Measurements from ENCODE around the gene IVD.

IVD gene

DNA sequence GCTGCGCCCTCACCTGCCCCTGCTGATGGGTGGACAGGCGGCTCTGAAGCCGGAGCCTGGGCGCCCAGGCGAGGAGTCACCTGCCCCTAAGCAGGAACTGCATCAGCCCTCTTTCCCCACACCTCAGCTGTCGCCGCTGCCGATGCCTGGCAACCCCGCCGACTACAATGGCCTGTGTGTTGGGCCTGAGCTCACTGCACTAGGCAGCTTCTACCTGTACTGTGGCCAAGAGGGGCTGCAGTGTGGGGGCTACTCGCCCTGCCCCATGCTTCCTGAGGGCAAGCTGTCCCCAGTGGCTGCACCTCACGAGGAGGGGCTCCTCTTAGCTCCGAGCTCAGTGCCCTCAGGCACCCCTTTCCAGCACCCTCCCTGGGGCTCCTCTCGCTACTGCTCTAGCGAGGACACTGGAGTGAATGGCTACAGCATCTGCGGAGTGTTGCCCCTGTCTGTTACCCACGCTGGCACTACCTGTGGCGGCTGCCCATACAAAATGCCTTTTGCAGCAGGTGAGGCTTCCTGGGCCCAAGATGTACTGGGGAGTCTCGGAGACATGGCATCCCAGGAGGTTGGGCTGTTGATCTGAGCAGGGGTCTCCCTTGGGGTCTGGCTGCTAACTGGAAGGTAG lies 53.9 kb downstream of the IVD start:
- no peak for DNase-seq (ENCODE audit: low spot score)

DNA sequence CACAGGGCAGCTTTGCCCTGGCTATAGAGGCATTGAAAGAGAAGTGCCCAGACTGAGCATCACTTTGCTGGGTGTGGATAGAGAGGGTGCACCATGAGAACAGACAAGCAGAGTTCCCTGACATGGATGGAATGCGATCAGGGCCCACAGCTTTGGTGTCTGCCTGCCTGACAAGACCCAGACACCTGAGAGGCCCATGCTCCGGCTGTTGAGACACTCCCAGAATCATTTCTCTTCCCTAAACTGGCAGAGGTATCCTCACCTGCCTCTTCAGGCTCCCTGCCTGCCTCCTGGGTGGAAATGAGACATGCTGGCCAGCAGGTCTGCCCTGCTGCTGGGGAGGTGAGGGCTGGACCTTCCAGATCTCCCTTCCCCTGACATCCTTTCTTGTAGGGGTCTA lies 54.8 kb downstream of the IVD start:
- no peak for DNase-seq (ENCODE audit: low spot score)

DNA sequence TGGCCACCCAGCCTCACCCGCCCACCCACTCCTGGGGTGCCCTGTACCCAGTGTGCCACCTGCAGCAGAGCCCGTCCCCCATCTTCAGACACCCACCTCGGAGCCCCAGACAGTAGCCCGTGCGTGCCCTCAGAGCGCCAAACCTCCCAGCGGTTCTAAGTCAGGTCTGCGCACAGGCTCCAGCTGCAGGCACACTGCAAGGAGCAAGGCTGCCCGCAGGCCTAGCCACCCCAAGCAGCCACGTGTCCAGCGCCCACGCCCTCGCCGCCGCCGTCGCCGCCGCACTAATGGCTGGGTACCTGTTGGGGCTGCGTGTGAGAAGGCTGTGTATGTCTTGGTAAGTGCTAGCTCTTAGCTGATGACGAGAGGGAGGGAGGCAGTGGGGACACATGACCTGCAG lies 56.4 kb downstream of the IVD start:
- no peak for DNase-seq (ENCODE audit: low spot score)

- no peak for DNase-seq (ENCODE audit: low spot score)
These were observed 57.7 kb downstream of the IVD start for GRCh38 chr15:40463279-40463678.

DNA sequence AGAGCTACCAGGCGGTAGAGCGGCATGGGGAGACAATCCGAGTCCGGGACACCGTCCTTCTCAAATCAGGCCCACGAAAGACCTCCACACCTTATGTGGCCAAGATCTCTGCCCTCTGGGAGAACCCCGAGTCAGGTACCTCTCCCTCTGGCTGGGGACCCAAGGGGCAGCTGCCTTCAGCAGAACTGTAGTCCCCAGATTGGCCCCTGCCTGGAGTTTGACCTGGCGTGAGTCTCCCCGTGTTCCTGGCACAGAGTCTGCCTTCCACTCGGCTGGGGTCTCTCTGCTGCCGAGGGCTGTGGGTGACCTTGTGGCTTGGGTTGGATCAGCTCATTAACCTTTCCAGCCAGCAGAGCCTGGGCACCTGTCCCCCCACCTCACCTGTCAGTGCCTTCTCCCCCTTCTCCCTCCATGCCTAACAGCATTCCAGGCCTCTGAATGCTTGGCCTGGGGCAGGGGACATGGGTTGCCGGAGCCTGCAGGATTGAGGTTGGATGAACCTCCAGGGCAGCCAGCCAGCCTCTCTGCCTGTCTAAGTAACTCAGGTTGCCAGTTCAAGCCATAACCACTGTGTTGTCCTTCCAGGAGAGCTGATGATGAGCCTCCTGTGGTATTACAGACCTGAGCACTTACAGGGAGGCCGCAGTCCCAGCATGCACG lies 58.4 kb downstream of the IVD start:
- no peak for DNase-seq (ENCODE audit: low spot score)

GRCh38 chr15:40464595-40465185 lies 59.1 kb downstream of the IVD start:
- DNase-seq (ENCODE audit: low spot score): no peak

DNA sequence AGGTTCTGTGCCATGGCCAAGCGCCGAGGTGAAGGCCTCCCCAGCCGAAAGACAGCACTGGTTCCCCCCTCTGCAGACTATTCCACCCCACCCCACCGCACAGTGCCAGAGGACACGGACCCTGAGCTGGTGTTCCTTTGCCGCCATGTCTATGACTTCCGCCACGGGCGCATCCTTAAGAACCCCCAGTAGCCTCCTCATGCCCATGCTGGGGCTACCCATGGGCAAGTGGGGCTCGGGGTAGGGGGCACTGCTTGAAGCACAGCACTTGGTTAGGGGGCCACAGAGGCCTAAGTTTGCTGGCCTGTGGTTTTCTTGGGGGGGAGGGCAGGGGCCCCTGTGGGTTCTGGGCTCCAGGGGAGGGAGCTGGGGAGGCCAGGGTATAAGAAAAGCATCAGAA lies 60.3 kb downstream of the IVD start:
- DNase-seq (ENCODE audit: low spot score): no peak

DNA sequence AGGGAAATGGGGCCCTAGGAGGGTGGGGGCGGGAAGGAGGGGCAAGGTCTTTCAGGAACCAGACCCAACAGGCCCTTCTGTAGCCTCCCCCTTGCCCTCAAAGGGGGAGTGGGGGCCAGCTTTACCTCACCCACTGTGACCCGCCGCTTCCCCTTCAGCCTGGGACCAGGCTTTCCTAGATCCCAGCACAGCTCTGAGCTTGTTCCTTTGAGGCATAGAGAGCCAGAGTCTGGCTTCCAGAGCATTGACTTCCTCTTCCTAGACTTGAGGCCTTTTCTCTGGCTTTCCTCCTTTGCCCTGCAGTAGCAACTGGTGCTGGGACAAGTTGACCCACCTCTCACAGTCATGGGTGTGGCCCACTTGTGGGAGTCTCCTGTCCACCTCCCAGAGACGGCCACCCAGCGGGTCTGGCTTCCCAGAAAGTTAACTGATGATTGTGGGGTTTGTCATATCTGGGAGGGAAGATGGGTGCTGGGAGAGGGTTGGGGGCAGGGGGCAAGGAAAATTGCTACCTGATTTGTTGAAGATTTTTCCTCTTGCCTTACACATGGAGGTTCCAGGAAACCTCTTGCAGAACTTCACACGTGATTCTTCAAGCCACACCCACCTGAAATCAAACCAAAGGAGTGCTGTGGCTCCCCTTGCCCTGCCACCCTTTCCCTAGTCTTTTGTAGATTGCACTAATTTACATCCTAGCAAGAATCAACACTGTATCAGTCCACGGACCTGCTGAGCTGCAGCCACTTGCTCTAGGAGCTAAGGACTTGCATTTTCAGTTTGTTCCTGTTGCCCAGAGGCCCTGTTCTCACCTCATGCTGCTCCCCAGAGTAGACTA lies 61.0 kb downstream of the IVD start:
- DNase-seq (ENCODE audit: low spot score): peak; percentile 33

- no peak for DNase-seq (ENCODE audit: low spot score)
These were observed 61.6 kb downstream of the IVD start for GRCh38 chr15:40467261-40467615.

- no peak for DNase-seq (ENCODE audit: low spot score)
These were observed 63.3 kb downstream of the IVD start for GRCh38 chr15:40468898-40469331.

GRCh38 chr15:40469776-40470390 lies 64.3 kb downstream of the IVD start:
- DNase-seq (ENCODE audit: low spot score): peak; percentile 55

- DNase-seq (ENCODE audit: low spot score): peak; percentile 61
These were observed 65.0 kb downstream of the IVD start, which contains the start of gene CHST14 for GRCh38 chr15:40470423-40471104. Gene CHST14, plus strand, starts transcription at chr15:40470984. Its CDS starts 230 bp downstream, at chr15:40471214.
